Natural killer cell (primary cell): ENCODE data around the gene CHSY1. TPM values are rescaled to one million over a fixed set of nuclear protein-coding genes. Genes with fewer than 3 reads are reported as not detected.

Experiments
- ATAC-seq, 3 donors: fragments of 150-1000 bp in 2 of 3; fragments of 200-7000 bp in 1 of 3; cut with Tn5 transposase; 1 replicate in 1 of 3; 2 replicates in 2 of 3; pipeline ENCODE4 v1.10.0; 2021; ENCODE audit warnings: mild to moderate bottlenecking in 2 of 3, moderate library complexity in 2 of 3
- DNase-seq, 2 donors: peaks; one replicate each; pipeline versions ENCODE4 v3.0.0 to v3.0.0-alpha.2; 2013 to 2021; ENCODE audit warnings: mixed read lengths in 1 of 2
- H3K27ac ChIP-seq: one replicate; pipeline ENCODE4 v1.5.1; 2013; ENCODE audit warnings: mild to moderate bottlenecking, low read length
- H3K27me3 ChIP-seq: one replicate; pipeline ENCODE4 v1.6.1; 2013; ENCODE audit warnings: low read length; ENCODE audit not compliant: control insufficient read depth, insufficient read depth
- H3K36me3 ChIP-seq: one replicate; pipeline ENCODE4 v1.6.1; 2013; ENCODE audit warnings: low read length; ENCODE audit not compliant: control insufficient read depth, insufficient read depth
- H3K4me1 ChIP-seq: one replicate; pipeline ENCODE4 v1.6.1; 2013; ENCODE audit warnings: low read length; ENCODE audit not compliant: control insufficient read depth, insufficient read depth
- H3K4me3 ChIP-seq: one replicate; pipeline ENCODE4 v1.5.1; 2013; ENCODE audit warnings: low read length
- H3K9me3 ChIP-seq: one replicate; pipeline ENCODE4 v1.6.1; 2013; ENCODE audit warnings: low read length; ENCODE audit not compliant: control insufficient read depth, insufficient read depth
- H3K27ac Mint-ChIP-seq, 2 donors: one replicate each; pipeline ENCODE4 v1.8.0; 2022; ENCODE audit warnings: mild to moderate bottlenecking in 2 of 2, mixed read lengths in 2 of 2, moderate library complexity in 1 of 2
- H3K27me3 Mint-ChIP-seq, 2 donors: one replicate each; pipeline ENCODE4 v1.8.0; 2022; ENCODE audit warnings: low read depth in 2 of 2, mixed read lengths in 2 of 2
- H3K36me3 Mint-ChIP-seq: one replicate; pipeline ENCODE4 v1.8.0; 2022; ENCODE audit warnings: mixed read lengths
- H3K4me1 Mint-ChIP-seq, 2 donors: one replicate each; pipeline ENCODE4 v1.8.0; 2022; ENCODE audit warnings: mixed read lengths in 2 of 2
- H3K4me3 Mint-ChIP-seq: one replicate; pipeline ENCODE4 v1.8.0; 2022; ENCODE audit warnings: mild to moderate bottlenecking, moderate library complexity, mixed read lengths
- H3K9me3 Mint-ChIP-seq, 2 donors: one replicate each; pipeline ENCODE4 v1.8.0; 2022; ENCODE audit warnings: mixed read lengths in 2 of 2
- CTCF ChIP-seq: fragments of 200-600 bp; IDR thresholded peaks from one replicate; pipeline ENCODE4 v1.8.0; 2022; ENCODE audit warnings: antibody characterized with exemption
- WGBS: methylation state at CpG from one replicate; pipeline ENCODE4 v1.1.7; 2013; ENCODE audit warnings: missing lambda C conversion rate; ENCODE audit not compliant: insufficient coverage; 5-methylcytosine and 5-hydroxymethylcytosine counted together
- intact Hi-C: fragments of 100-400 bp; cut with micrococcal nuclease; formaldehyde crosslinking; loops from one replicate; pipeline ENCODE4 v1.14.2; 2022
- total RNA-seq, 4 donors: library from RNA; stranded (reverse); fragments of 120-200 nt in 1 of 4; gene quantifications; one replicate each; pipeline versions ENCODE4 v1.2.3 to v1.2.4, GENCODE V29; 2013 to 2022

CHSY1 gene
- total RNA-seq, 3 donors from 2014 or later (not counting 1 experiment from before 2014, with no cell fraction given): 21.1 to 32.5 (median 30.8) TPM

- DNase-seq: no peak
- Mint-ChIP-seq H3K4me1 (peaks cover 69 to 79% of the 10 kb centered on the region in 2 donors), H3K4me3 (no peak overlapping the region), H3K27ac (peak overlapping the region; percentile 1 to 34), H3K27me3 (no peaks in the 10 kb centered on the region), H3K36me3 (no peaks in the 10 kb centered on the region), H3K9me3 (no peaks in the 10 kb centered on the region)
- ATAC-seq: no peak
- no peak overlapping the region for H3K4me3 ChIP-seq
- WGBS: no CpG with 5 or more reads among the region's 1 CpG
- H3K4me1 ChIP-seq: peaks cover 8% of the 10 kb centered on the region
- H3K9me3 ChIP-seq: no peaks in the 10 kb centered on the region
- no peak for TF ChIP-seq CTCF
- H3K27ac ChIP-seq: no peak overlapping the region
- no peaks in the 10 kb centered on the region for H3K36me3 ChIP-seq
- intact Hi-C loops: no loop called here
- no peaks in the 10 kb centered on the region for H3K27me3 ChIP-seq
Measured at GRCh38 chr15:101210058-101210457, 41.8 kb downstream of the CHSY1 start.

- Histone ChIP-seq H3K27me3 (no peaks in the 10 kb centered on the region), H3K36me3 (no peaks in the 10 kb centered on the region), H3K4me3 (no peak overlapping the region), H3K9me3 (no peaks in the 10 kb centered on the region), H3K4me1 (peaks cover 13% of the 10 kb centered on the region), H3K27ac (no peak overlapping the region)
- Mint-ChIP-seq H3K27ac (peak overlapping the region; percentile 1 to 34), H3K4me3 (no peak overlapping the region), H3K36me3 (no peaks in the 10 kb centered on the region), H3K27me3 (no peaks in the 10 kb centered on the region), H3K4me1 (peaks cover 71 to 80% of the 10 kb centered on the region in 2 donors), H3K9me3 (no peaks in the 10 kb centered on the region)
- intact Hi-C loops: no loop called here
- WGBS: 93% methylated on average over 2 of the region's 5 CpGs
- no peak for TF ChIP-seq CTCF
- DNase-seq (no peak), ATAC-seq (no peak)
Measured at GRCh38 chr15:101209285-101209845, 42.5 kb downstream of the CHSY1 start.

- peaks cover 16% of the 10 kb centered on the region for H3K4me1 ChIP-seq
Measured at GRCh38 chr15:101207867-101208288, 44.0 kb downstream of the CHSY1 start.

More at GRCh38 chr15:101207867-101208288, 44.0 kb downstream of the CHSY1 start:
- H3K4me3 ChIP-seq: no peak overlapping the region
- intact Hi-C loops: no loop called here
- H3K36me3 ChIP-seq: no peaks in the 10 kb centered on the region
- H3K27me3 ChIP-seq: no peaks in the 10 kb centered on the region
- no peaks in the 10 kb centered on the region for H3K9me3 ChIP-seq
- Mint-ChIP-seq H3K9me3 (no peaks in the 10 kb centered on the region), H3K36me3 (no peaks in the 10 kb centered on the region), H3K27ac (peak overlapping the region; percentile 34 to 71), H3K4me3 (no peak overlapping the region), H3K27me3 (no peaks in the 10 kb centered on the region), H3K4me1 (peaks cover 77 to 83% of the 10 kb centered on the region in 2 donors)
- 86% methylated on average over 5 of the region's 5 CpGs for WGBS
- ATAC-seq: no peak
- no peak overlapping the region for H3K27ac ChIP-seq
- DNase-seq: no peak
- TF ChIP-seq CTCF: no peak
